ENCODE results near the gene MATN4.

Gene MATN4

GRCh38 chr20:45247865-45248264, 60.2 kb downstream of the MATN4 start:
- no peak for DNase-seq (ENCODE audit: low spot score)

GRCh38 chr20:45246109-45246508, 62.0 kb downstream of the MATN4 start:
- DNase-seq (ENCODE audit: low spot score): no peak

All from putamen (tissue), 1 donor.